PC-9 (cell line): ENCODE results near the gene ZNF831. TPM values are rescaled to one million over a fixed set of nuclear protein-coding genes. Genes with fewer than 3 reads are reported as not detected.

Experiments
- BruUV-seq: library from RNA; stranded (reverse); fragments of 400-500 nt; replicated peaks from 2 replicates; lab custom pipeline; 2021; lab: Mats Ljungman, UMichigan
- CTCF ChIA-PET: fragments of 300-600 bp; sonication (Branson Sonifier 250); formaldehyde crosslinking; loops from one replicate; lab custom pipeline; 2022; ENCODE audit warnings: antibody characterized with exemption; lab: Charles Lee
- POLR2A ChIA-PET: fragments of 300-600 bp; sonication (Branson Sonifier 250); formaldehyde crosslinking; loops from one replicate; lab custom pipeline; 2022; ENCODE audit warnings: antibody characterized with exemption; ENCODE audit not compliant: unreplicated experiment; lab: Charles Lee
- DNase-seq, 2 experiments: peaks; one replicate each; pipeline versions ENCODE4 v3.0.0 to v3.0.0-alpha.2; 2015 to 2022; ENCODE audit warnings: mixed read lengths in 1 of 2
- H2AFZ ChIP-seq: fragments of 200-600 bp; sonication (generic); 2 replicates; pipeline ENCODE4 v1.8.1; 2017; ENCODE audit warnings: antibody characterized with exemption
- H3F3A ChIP-seq: fragments of 200-600 bp; sonication (generic); 2 replicates; pipeline ENCODE4 v1.8.1; 2017; ENCODE audit warnings: antibody characterized with exemption, mild to moderate bottlenecking, low read depth; ENCODE audit not compliant: insufficient read depth
- H3K27ac ChIP-seq: fragments of 200-600 bp; sonication (generic); 2 replicates; pipeline ENCODE4 v1.6.1; 2016; ENCODE audit warnings: mixed run types
- H3K27me3 ChIP-seq: fragments of 200-600 bp; sonication (generic); 2 replicates; pipeline ENCODE4 v1.6.1; 2016; ENCODE audit warnings: low read depth, mixed run types; ENCODE audit not compliant: insufficient read depth
- H3K36me3 ChIP-seq: fragments of 200-600 bp; sonication (generic); 2 replicates; pipeline ENCODE4 v1.6.1; 2016; ENCODE audit warnings: low read depth, mixed run types
- H3K4me1 ChIP-seq: fragments of 200-600 bp; sonication (generic); replicated peaks from 2 replicates; pipeline ENCODE4 v1.6.1; 2016; ENCODE audit warnings: mixed run types; ENCODE audit not compliant: insufficient read depth
- H3K4me2 ChIP-seq: fragments of 200-600 bp; sonication (generic); 2 replicates; pipeline ENCODE4 v1.6.1; 2017; ENCODE audit warnings: mixed run types
- H3K4me3 ChIP-seq: fragments of 200-600 bp; sonication (generic); 2 replicates; pipeline ENCODE4 v1.6.1; 2016; ENCODE audit warnings: mixed run types
- H3K79me2 ChIP-seq: fragments of 200-600 bp; sonication (generic); 2 replicates; pipeline ENCODE4 v1.6.1; 2017; ENCODE audit warnings: low read depth, mixed run types
- H3K9me2 ChIP-seq: fragments of 200-600 bp; sonication (generic); 2 replicates; pipeline ENCODE4 v1.8.1; 2017; ENCODE audit warnings: mild to moderate bottlenecking; ENCODE audit not compliant: insufficient read depth
- H3K9me3 ChIP-seq: fragments of 200-600 bp; sonication (generic); 2 replicates; pipeline ENCODE4 v1.8.1; 2016; ENCODE audit warnings: low read depth; ENCODE audit not compliant: insufficient read depth
- H4K20me1 ChIP-seq: fragments of 200-600 bp; sonication (generic); 2 replicates; pipeline ENCODE4 v1.8.1; 2017; ENCODE audit not compliant: insufficient read depth
- EZH2 ChIP-seq: fragments of 200-600 bp; sonication (generic); IDR thresholded peaks from 2 replicates; pipeline ENCODE4 v1.8.0; 2017; ENCODE audit warnings: antibody characterized with exemption, low read depth
- intact Hi-C: fragments of 100-400 bp; cut with micrococcal nuclease; formaldehyde crosslinking; loops from one replicate; pipeline ENCODE4 v1.10.0; 2022; ENCODE audit not compliant: unreplicated experiment
- total RNA-seq: library from RNA; stranded (reverse); gene quantifications from 2 replicates; pipeline ENCODE4 v1.2.3, GENCODE V29; 2021
- TF ChIP-seq, protein P1 (sequence below): fragments of 200-600 bp; sonication (generic); conservative IDR thresholded peaks from 2 replicates; pipeline ENCODE4 v1.6.1; 2017; ENCODE audit warnings: mixed run types, antibody characterized with exemption, mild to moderate bottlenecking, moderate library complexity

The ZNF831 gene
- total RNA-seq, 1 experiment from 2014 or later: not detected

DNA sequence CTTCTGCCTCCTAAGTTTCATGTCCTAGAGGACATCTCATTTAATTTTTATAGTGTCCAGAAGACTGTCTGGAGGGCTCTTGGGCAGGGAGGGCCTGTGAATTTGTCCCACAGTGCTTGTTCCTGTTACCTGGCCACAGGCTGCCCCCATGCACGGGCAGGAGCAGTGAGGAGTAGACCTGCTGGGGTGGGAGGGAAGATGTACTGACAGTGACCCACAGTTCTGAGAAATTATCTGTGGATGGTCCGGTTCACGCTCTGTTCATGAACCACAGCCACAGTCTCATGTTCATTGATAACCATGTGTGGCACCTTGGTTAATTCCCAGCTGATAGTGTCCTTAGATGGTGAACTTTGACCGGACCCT lies 18.8 kb upstream of the ZNF831 start:
- Histone ChIP-seq H3K4me2 (no peak overlapping the region), H3K9me2 (no peaks in the 10 kb centered on the region), H3K27ac (no peak overlapping the region), H3K36me3 (no peaks in the 10 kb centered on the region), H2AFZ (no peak overlapping the region), H3K4me1 (no peaks in the 10 kb centered on the region), H4K20me1 (no peaks in the 10 kb centered on the region), H3F3A (no peaks in the 10 kb centered on the region), H3K79me2 (no peaks in the 10 kb centered on the region), H3K27me3 (peaks cover 84% of the 10 kb centered on the region), H3K9me3 (no peaks in the 10 kb centered on the region), H3K4me3 (no peak overlapping the region)
- ChIA-PET CTCF (no interaction called here), POLR2A (no interaction called here)
- no peak for DNase-seq
- BruUV-seq: no TSS peak
- intact Hi-C loops: no loop called here
- TF ChIP-seq, protein P1, sequence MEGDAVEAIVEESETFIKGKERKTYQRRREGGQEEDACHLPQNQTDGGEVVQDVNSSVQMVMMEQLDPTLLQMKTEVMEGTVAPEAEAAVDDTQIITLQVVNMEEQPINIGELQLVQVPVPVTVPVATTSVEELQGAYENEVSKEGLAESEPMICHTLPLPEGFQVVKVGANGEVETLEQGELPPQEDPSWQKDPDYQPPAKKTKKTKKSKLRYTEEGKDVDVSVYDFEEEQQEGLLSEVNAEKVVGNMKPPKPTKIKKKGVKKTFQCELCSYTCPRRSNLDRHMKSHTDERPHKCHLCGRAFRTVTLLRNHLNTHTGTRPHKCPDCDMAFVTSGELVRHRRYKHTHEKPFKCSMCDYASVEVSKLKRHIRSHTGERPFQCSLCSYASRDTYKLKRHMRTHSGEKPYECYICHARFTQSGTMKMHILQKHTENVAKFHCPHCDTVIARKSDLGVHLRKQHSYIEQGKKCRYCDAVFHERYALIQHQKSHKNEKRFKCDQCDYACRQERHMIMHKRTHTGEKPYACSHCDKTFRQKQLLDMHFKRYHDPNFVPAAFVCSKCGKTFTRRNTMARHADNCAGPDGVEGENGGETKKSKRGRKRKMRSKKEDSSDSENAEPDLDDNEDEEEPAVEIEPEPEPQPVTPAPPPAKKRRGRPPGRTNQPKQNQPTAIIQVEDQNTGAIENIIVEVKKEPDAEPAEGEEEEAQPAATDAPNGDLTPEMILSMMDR: no peak
- TF ChIP-seq EZH2: no peak

DNA sequence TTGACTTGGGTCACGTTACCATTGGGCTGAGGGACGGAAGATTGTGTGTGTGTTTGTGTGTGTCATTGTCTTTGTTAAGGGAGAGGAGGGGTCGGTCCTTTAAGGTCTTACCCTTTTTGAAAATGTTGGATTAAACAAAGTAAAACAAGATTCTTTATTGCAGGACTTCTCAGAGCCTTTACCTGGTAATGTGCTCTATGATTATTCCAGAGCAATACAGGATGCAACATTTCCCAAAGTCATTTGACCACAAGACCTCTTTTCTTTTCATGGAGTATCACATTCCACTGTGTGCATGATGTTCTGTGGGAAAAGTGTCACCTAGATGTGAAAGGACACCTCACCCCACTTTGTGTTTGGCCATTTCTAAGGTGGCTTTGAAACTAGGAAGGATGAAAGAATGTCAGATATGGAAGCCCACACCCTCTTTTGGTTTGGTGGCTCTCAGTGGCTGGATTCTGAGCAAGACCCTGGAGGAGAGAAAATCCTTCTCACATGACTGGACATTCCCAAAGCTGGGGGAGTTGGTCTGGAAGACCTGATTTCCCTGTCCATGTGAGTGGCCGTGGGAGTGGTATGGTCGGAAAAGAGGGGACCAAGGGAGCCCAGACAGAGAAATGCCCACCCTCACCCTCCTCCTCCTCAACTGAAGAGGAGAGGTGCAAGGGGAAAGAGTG lies 18.2 kb upstream of the ZNF831 start:
- Histone ChIP-seq H3K79me2 (no peaks in the 10 kb centered on the region), H3K4me2 (no peak overlapping the region), H3K4me3 (no peak overlapping the region), H2AFZ (no peak overlapping the region), H3K9me3 (no peaks in the 10 kb centered on the region), H3K27me3 (peaks cover 87% of the 10 kb centered on the region), H3K36me3 (no peaks in the 10 kb centered on the region), H3K4me1 (no peaks in the 10 kb centered on the region), H3K27ac (no peak overlapping the region), H3K9me2 (no peaks in the 10 kb centered on the region), H3F3A (no peaks in the 10 kb centered on the region), H4K20me1 (no peaks in the 10 kb centered on the region)
- POLR2A ChIA-PET: no interaction called here
- intact Hi-C loops: no loop called here
- CTCF ChIA-PET: no interaction called here
- TF ChIP-seq EZH2: no peak
- TF ChIP-seq, protein P1: no peak
- BruUV-seq: no TSS peak
- DNase-seq: no peak

DNA sequence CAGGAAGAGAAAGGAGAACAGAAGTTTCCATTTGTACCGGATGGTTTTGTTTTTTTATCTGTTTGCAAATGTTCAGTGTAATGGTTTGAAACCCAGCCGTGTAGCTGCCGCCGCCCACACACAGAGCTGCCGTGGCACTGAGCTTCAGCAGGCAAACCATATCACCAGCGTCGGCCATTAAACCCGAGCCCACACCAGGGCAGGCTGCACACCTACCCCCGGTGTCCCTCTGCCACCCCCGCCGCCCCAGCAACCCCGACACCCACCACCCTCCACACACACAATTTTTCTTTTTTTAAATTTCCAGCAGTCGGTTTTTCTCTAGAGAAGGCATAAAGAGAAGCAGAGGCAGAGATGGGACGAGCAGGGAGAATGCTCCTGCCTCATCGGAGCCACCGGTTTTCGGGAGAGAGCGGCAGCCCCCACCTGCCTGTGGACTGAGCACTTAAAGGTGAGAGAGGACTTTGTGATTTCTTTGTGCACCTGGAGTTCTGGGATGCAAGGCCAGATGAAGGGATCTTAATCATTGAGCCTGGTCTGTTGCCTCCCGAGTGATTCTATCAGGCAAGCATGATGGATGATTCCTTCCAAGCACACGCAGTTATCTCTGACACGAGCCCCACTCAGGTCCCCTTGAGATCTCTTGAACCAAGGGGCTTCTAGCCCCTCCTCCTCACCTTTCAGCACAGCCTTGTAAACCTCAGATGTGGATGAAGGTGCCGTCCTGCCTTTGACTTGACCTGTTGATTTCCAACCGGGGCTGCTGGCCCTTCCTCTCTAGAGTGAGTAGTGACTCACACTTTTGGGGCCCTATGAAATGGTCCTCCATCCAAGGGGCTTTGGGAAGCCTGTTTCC lies 17.5 kb upstream of the ZNF831 start:
- Histone ChIP-seq H3K4me1 (no peaks in the 10 kb centered on the region), H4K20me1 (no peaks in the 10 kb centered on the region), H3F3A (no peaks in the 10 kb centered on the region), H3K27me3 (peaks cover 94% of the 10 kb centered on the region), H2AFZ (no peak overlapping the region), H3K4me2 (no peak overlapping the region), H3K9me2 (no peaks in the 10 kb centered on the region), H3K36me3 (no peaks in the 10 kb centered on the region), H3K79me2 (no peaks in the 10 kb centered on the region), H3K4me3 (no peak overlapping the region), H3K27ac (no peak overlapping the region), H3K9me3 (no peaks in the 10 kb centered on the region)
- DNase-seq: no peak
- ChIA-PET POLR2A (no interaction called here), CTCF (no interaction called here)
- no TSS peak for BruUV-seq
- TF ChIP-seq, protein P1: no peak
- no peak for TF ChIP-seq EZH2
- intact Hi-C loops: no loop called here
